ENCODE data around the gene SDCCAG8. TPM values are rescaled to one million over a fixed set of nuclear protein-coding genes. Genes with fewer than 3 reads are reported as not detected.

SDCCAG8 gene
- polyA plus RNA-seq, 1 donor, result 35.0 TPM

- H3K4me3 ChIP-seq (ENCODE audit: low read length), result no peak overlapping the region
- no peak overlapping the region for H3K27ac ChIP-seq (ENCODE audit: low read length)
- H3K36me3 ChIP-seq (ENCODE audit: control insufficient read depth, insufficient read depth, low read length), result peaks cover 16% of the 10 kb centered on the region
- WGBS (ENCODE audit: insufficient coverage, low lambda C conversion rate), result 71% methylated on average over 1 of the region's 3 CpGs
- no peak for DNase-seq
- H3K9me3 ChIP-seq (ENCODE audit: control insufficient read depth, low read depth, low read length), result no peaks in the 10 kb centered on the region
- H3K4me1 ChIP-seq (ENCODE audit: control insufficient read depth, insufficient read depth, low read length), result no peaks in the 10 kb centered on the region
- no peaks in the 10 kb centered on the region for H3K27me3 ChIP-seq (ENCODE audit: control insufficient read depth, insufficient read depth, low read length)
These were observed 90.2 kb downstream of the SDCCAG8 start for GRCh38 chr1:243346016-243346415.

DNA sequence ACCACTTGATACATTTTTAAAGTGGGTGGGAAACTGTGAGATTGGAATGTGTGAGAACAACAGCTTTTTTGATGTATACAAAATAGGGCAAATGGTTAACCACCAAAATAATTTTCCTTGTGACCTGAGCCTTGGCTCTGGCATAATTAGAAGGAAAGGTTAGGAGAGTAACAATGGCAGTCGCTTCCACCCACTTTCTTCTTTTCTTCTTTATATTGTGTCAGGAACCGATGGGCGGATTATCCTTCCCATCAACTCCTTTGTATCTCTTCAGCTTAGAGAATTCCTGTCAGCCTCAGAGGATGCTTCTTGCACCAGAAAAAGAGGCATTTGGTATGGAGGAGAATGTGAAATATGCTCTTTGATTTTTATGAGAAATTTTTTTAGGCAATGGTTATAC, 90.6 kb downstream of the SDCCAG8 start:
- H3K36me3 ChIP-seq (ENCODE audit: control insufficient read depth, insufficient read depth, low read length), result peaks cover 21% of the 10 kb centered on the region
- H3K27me3 ChIP-seq (ENCODE audit: control insufficient read depth, insufficient read depth, low read length), result no peaks in the 10 kb centered on the region
- WGBS (ENCODE audit: insufficient coverage, low lambda C conversion rate), result no CpG with 5 or more reads among the region's 3 CpGs
- H3K4me3 ChIP-seq (ENCODE audit: low read length), result no peak overlapping the region
- DNase-seq, result no peak
- no peak overlapping the region for H3K27ac ChIP-seq (ENCODE audit: low read length)
- no peaks in the 10 kb centered on the region for H3K9me3 ChIP-seq (ENCODE audit: control insufficient read depth, low read depth, low read length)
- no peaks in the 10 kb centered on the region for H3K4me1 ChIP-seq (ENCODE audit: control insufficient read depth, insufficient read depth, low read length)

DNA sequence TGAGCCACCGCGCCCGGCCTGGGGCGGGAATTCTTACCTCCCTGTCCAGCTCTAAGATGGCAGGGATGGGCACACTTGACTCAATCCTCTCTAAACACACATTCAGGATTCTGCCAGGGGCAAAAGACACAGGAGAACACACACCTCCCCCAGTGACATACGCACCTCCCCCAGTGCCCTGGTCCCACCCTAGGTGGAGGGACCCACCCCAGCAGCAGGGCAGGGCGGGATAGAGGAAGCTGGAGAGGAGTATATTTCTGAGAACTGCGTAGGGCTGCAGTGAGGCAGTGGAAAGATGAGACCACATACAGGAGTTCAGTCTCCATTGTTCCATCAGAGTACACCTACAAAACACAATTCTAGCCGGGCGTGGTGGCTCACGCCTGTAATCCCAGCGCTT, 92.5 kb downstream of the SDCCAG8 start:
- H3K9me3 ChIP-seq (ENCODE audit: control insufficient read depth, low read depth, low read length), result no peaks in the 10 kb centered on the region
- no CpG with 5 or more reads among the region's 11 CpGs for WGBS (ENCODE audit: insufficient coverage, low lambda C conversion rate)
- no peaks in the 10 kb centered on the region for H3K27me3 ChIP-seq (ENCODE audit: control insufficient read depth, insufficient read depth, low read length)
- H3K4me3 ChIP-seq (ENCODE audit: low read length), result no peak overlapping the region
- no peak overlapping the region for H3K27ac ChIP-seq (ENCODE audit: low read length)
- H3K4me1 ChIP-seq (ENCODE audit: control insufficient read depth, insufficient read depth, low read length), result no peaks in the 10 kb centered on the region
- no peak for DNase-seq
- peaks cover 18% of the 10 kb centered on the region for H3K36me3 ChIP-seq (ENCODE audit: control insufficient read depth, insufficient read depth, low read length)

- no peaks in the 10 kb centered on the region for H3K9me3 ChIP-seq (ENCODE audit: control insufficient read depth, low read depth, low read length)
- no peak overlapping the region for H3K27ac ChIP-seq (ENCODE audit: low read length)
- DNase-seq, result no peak
- H3K4me3 ChIP-seq (ENCODE audit: low read length), result no peak overlapping the region
- no CpG with 5 or more reads among the region's 1 CpG for WGBS (ENCODE audit: insufficient coverage, low lambda C conversion rate)
- H3K27me3 ChIP-seq (ENCODE audit: control insufficient read depth, insufficient read depth, low read length), result no peaks in the 10 kb centered on the region
- no peaks in the 10 kb centered on the region for H3K4me1 ChIP-seq (ENCODE audit: control insufficient read depth, insufficient read depth, low read length)
- H3K36me3 ChIP-seq (ENCODE audit: control insufficient read depth, insufficient read depth, low read length), result peaks cover 18% of the 10 kb centered on the region
These were observed 93.3 kb downstream of the SDCCAG8 start for GRCh38 chr1:243349128-243349527.

- Histone ChIP-seq H3K9me3 (ENCODE audit: control insufficient read depth, low read depth, low read length) (no peaks in the 10 kb centered on the region), H3K4me3 (ENCODE audit: low read length) (no peak overlapping the region), H3K27ac (ENCODE audit: low read length) (no peak overlapping the region), H3K27me3 (ENCODE audit: control insufficient read depth, insufficient read depth, low read length) (no peaks in the 10 kb centered on the region), H3K4me1 (ENCODE audit: control insufficient read depth, insufficient read depth, low read length) (no peaks in the 10 kb centered on the region), H3K36me3 (ENCODE audit: control insufficient read depth, insufficient read depth, low read length) (peaks cover 18% of the 10 kb centered on the region)
- 100% methylated on average over 1 of the region's 2 CpGs for WGBS (ENCODE audit: insufficient coverage, low lambda C conversion rate)
- DNase-seq, result no peak
These were observed 95.5 kb downstream of the SDCCAG8 start for GRCh38 chr1:243351337-243351736.

DNA sequence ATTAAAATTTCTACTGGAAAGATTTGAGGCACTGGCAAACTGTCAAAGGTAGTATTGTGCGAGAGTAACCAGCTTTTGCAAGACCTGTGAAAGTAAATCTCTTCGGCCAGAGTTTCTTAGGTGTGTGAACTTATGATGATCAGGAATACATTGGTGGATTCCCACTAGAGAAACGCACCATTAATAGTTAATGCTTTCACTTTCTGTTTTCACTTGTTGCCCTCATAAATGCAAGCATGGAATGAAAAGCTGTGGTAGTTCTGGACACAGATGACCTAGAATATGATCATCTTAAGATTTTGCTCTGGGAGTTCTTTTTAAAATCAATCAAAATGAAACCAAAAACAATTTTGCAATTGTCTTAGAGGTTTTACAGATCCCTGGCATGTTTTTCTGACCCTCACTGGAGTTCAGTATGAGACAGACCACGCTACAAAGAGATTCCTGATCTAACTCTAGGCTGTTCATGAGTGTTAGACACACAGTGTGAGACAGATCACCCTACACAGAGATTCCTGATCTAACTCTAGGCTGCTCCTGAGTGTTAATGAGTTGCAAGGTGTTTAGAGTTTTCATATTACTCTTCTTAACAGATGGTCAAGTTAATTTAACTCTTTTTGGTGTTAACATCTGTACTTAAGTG, 98.8 kb downstream of the SDCCAG8 start:
- Histone ChIP-seq H3K27ac (ENCODE audit: low read length) (no peak overlapping the region), H3K36me3 (ENCODE audit: control insufficient read depth, insufficient read depth, low read length) (peaks cover 15% of the 10 kb centered on the region), H3K27me3 (ENCODE audit: control insufficient read depth, insufficient read depth, low read length) (no peaks in the 10 kb centered on the region), H3K4me1 (ENCODE audit: control insufficient read depth, insufficient read depth, low read length) (no peaks in the 10 kb centered on the region), H3K9me3 (ENCODE audit: control insufficient read depth, low read depth, low read length) (no peaks in the 10 kb centered on the region), H3K4me3 (ENCODE audit: low read length) (no peak overlapping the region)
- peak in 1 of 2 donors; percentile 18 for DNase-seq
- WGBS (ENCODE audit: insufficient coverage, low lambda C conversion rate), result 76% methylated on average over 3 of the region's 4 CpGs

GRCh38 chr1:243363832-243364231, 108.0 kb downstream of the SDCCAG8 start:
- Histone ChIP-seq H3K27ac (ENCODE audit: low read length) (no peak overlapping the region), H3K36me3 (ENCODE audit: control insufficient read depth, insufficient read depth, low read length) (peaks cover 15% of the 10 kb centered on the region), H3K4me3 (ENCODE audit: low read length) (no peak overlapping the region), H3K4me1 (ENCODE audit: control insufficient read depth, insufficient read depth, low read length) (no peaks in the 10 kb centered on the region), H3K9me3 (ENCODE audit: control insufficient read depth, low read depth, low read length) (no peaks in the 10 kb centered on the region), H3K27me3 (ENCODE audit: control insufficient read depth, insufficient read depth, low read length) (no peaks in the 10 kb centered on the region)
- DNase-seq, result no peak
- no CpG with 5 or more reads among the region's 1 CpG for WGBS (ENCODE audit: insufficient coverage, low lambda C conversion rate)

- Histone ChIP-seq H3K27ac (ENCODE audit: low read length) (no peak overlapping the region), H3K27me3 (ENCODE audit: control insufficient read depth, insufficient read depth, low read length) (no peaks in the 10 kb centered on the region), H3K4me3 (ENCODE audit: low read length) (no peak overlapping the region), H3K4me1 (ENCODE audit: control insufficient read depth, insufficient read depth, low read length) (no peaks in the 10 kb centered on the region), H3K36me3 (ENCODE audit: control insufficient read depth, insufficient read depth, low read length) (peaks cover 15% of the 10 kb centered on the region), H3K9me3 (ENCODE audit: control insufficient read depth, low read depth, low read length) (no peaks in the 10 kb centered on the region)
- no peak for DNase-seq
- WGBS (ENCODE audit: insufficient coverage, low lambda C conversion rate), result 80% methylated on average over 1 of the region's 2 CpGs
These were observed 108.5 kb downstream of the SDCCAG8 start for GRCh38 chr1:243364330-243364729.

DNA sequence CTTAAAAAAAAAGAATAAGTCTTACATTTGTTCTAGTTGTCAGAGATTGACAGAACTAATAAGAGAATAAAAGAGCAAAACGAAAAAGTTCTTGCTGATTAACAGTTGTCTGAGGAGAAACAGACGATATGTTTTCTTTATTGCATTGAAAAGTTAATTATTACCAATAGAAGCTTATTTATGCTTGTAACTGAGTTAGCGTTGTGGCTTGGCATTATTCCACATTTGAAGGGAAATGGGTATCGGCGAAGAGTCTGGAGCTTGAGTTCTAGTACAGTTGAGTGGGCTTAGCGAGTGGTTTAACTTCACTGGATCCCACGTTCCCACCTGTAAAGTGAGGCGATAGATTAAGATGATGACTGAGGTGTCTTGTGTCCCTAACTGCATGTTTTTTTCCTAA, 109.0 kb downstream of the SDCCAG8 start:
- H3K4me3 ChIP-seq (ENCODE audit: low read length), result no peak overlapping the region
- no peaks in the 10 kb centered on the region for H3K4me1 ChIP-seq (ENCODE audit: control insufficient read depth, insufficient read depth, low read length)
- no peaks in the 10 kb centered on the region for H3K9me3 ChIP-seq (ENCODE audit: control insufficient read depth, low read depth, low read length)
- 40% methylated on average over 4 of the region's 8 CpGs for WGBS (ENCODE audit: insufficient coverage, low lambda C conversion rate)
- no peaks in the 10 kb centered on the region for H3K27me3 ChIP-seq (ENCODE audit: control insufficient read depth, insufficient read depth, low read length)
- peak in 1 of 2 donors; percentile 20 for DNase-seq
- peaks cover 15% of the 10 kb centered on the region for H3K36me3 ChIP-seq (ENCODE audit: control insufficient read depth, insufficient read depth, low read length)
- H3K27ac ChIP-seq (ENCODE audit: low read length), result no peak overlapping the region

DNA sequence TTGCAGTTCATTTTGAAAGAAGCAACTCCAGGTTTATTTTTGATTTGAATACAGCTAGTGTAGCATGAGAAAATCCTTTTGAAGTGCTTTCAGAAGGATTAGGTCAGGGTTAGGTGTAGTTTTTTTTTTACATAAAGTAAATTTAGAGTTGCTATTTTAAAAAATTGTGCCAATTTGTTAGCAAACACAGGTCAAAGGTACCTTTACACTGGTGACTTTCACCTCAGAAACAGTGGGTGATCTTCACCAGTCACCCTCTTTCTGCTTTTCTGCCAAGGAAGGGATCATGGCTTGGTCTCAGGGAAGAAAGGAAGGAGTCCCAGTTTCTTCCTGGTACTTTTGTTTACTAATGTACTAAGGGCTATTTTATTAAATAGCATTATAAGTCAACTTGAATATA, 111.5 kb downstream of the SDCCAG8 start:
- H3K9me3 ChIP-seq (ENCODE audit: control insufficient read depth, low read depth, low read length), result no peaks in the 10 kb centered on the region

GRCh38 chr1:243374412-243374811, 118.6 kb downstream of the SDCCAG8 start:
- 100% methylated on average over 4 of the region's 4 CpGs for WGBS (ENCODE audit: insufficient coverage, low lambda C conversion rate)

More for the DNA sequence above, 111.5 kb downstream of the SDCCAG8 start:
- Histone ChIP-seq H3K4me3 (ENCODE audit: low read length) (no peak overlapping the region), H3K27me3 (ENCODE audit: control insufficient read depth, insufficient read depth, low read length) (no peaks in the 10 kb centered on the region), H3K4me1 (ENCODE audit: control insufficient read depth, insufficient read depth, low read length) (no peaks in the 10 kb centered on the region), H3K27ac (ENCODE audit: low read length) (no peak overlapping the region), H3K36me3 (ENCODE audit: control insufficient read depth, insufficient read depth, low read length) (peaks cover 3% of the 10 kb centered on the region)
- no peak for DNase-seq

More at GRCh38 chr1:243374412-243374811, 118.6 kb downstream of the SDCCAG8 start:
- Histone ChIP-seq H3K9me3 (ENCODE audit: control insufficient read depth, low read depth, low read length) (peaks cover 6% of the 10 kb centered on the region), H3K27me3 (ENCODE audit: control insufficient read depth, insufficient read depth, low read length) (no peaks in the 10 kb centered on the region), H3K4me1 (ENCODE audit: control insufficient read depth, insufficient read depth, low read length) (no peaks in the 10 kb centered on the region), H3K4me3 (ENCODE audit: low read length) (no peak overlapping the region), H3K36me3 (ENCODE audit: control insufficient read depth, insufficient read depth, low read length) (peaks cover 3% of the 10 kb centered on the region), H3K27ac (ENCODE audit: low read length) (no peak overlapping the region)
- DNase-seq, result no peak
